Uterus (tissue), 4 donors: ENCODE measurements around the gene RNF215. TPM values are rescaled to one million over a fixed set of nuclear protein-coding genes. Genes with fewer than 3 reads are reported as not detected.

Source experiments
- DNase-seq, 2 donors: peaks; one replicate each; pipeline ENCODE4 v3.0.0-alpha.2; 2019 to 2020
- H3K27ac ChIP-seq, 2 donors: fragments of 200-600 bp; sonication (generic); 1 replicate in 1 of 2; 2 replicates in 1 of 2; pipeline ENCODE4 v1.5.1; 2016 to 2018
- H3K27me3 ChIP-seq, 2 donors: fragments of 200-600 bp; sonication (generic); one replicate each; pipeline ENCODE4 v1.5.1; 2018 to 2019; ENCODE audit warnings: control low read depth in 1 of 2
- H3K36me3 ChIP-seq, 2 donors: fragments of 200-600 bp; sonication (generic); one replicate each; pipeline ENCODE4 v1.5.1; 2019; ENCODE audit warnings: control low read depth in 1 of 2
- H3K4me1 ChIP-seq, 2 donors: fragments of 200-600 bp; sonication (generic); one replicate each; pipeline ENCODE4 v1.5.1; 2018 to 2019; ENCODE audit warnings: control low read depth in 1 of 2
- H3K4me3 ChIP-seq, 2 donors: fragments of 200-600 bp; sonication (generic); 1 replicate in 1 of 2; 2 replicates in 1 of 2; pipeline ENCODE4 v1.5.1; 2018 to 2019; ENCODE audit warnings: mild to moderate bottlenecking in 1 of 2
- H3K9me3 ChIP-seq, 2 donors: fragments of 200-600 bp; sonication (generic); one replicate each; pipeline ENCODE4 v1.5.1; 2019; ENCODE audit warnings: control low read depth in 1 of 2
- CTCF ChIP-seq, 4 experiments: fragments of 200-600 bp in 2 of 4; fragments of 450-650 bp in 2 of 4; sonication (generic) in 2 of 4; IDR thresholded peaks; one replicate each; pipeline ENCODE4 v1.5.1; 2016 to 2019; ENCODE audit warnings: antibody characterized with exemption in 4 of 4, mild to moderate bottlenecking in 2 of 4, moderate library complexity in 1 of 4
- POLR2A ChIP-seq, 2 donors: fragments of 450-650 bp; IDR thresholded peaks; one replicate each; pipeline ENCODE4 v1.6.1; 2016; ENCODE audit warnings: antibody characterized with exemption in 2 of 2, mild to moderate bottlenecking in 1 of 2, moderate library complexity in 1 of 2
- intact Hi-C: fragments of 100-400 bp; cut with DNase I; formaldehyde crosslinking; loops from one replicate; pipeline ENCODE4 v1.15.1; 2023; ENCODE audit warnings: low total_unique reads
- total RNA-seq, 4 donors: library from RNA; depleted of rRNA in 3 of 4; stranded (reverse); fragments of >200 nt in 3 of 4; gene quantifications; one replicate each; pipeline versions ENCODE4 v1.1.0 to v1.2.4, GENCODE V29; 2014 to 2023
- donor health status: DM: yes; HTN: yes; CAD: no.

Gene RNF215
- total RNA-seq, result 10 to 100 TPM in 3 of 4 donors, 1 to 10 TPM in 1; 8.2 to 25.9 (median 18.9) TPM

GRCh38 chr22:30386960-30387827, at the start of gene RNF215:
Gene RNF215, minus strand, starts transcription at chr22:30387411. Its CDS starts 98 bp downstream, at chr22:30387313.
- Histone ChIP-seq H3K27me3 (no peaks in the 10 kb centered on the region), H3K27ac (peak within 1 kb of the TSS; percentile 83 to 86), H3K4me1 (peaks cover 0 to 4% of the 10 kb centered on the region in 2 donors), H3K36me3 (no peaks in the 10 kb centered on the region), H3K4me3 (peak within 1 kb of the TSS; percentile 46 to 66), H3K9me3 (no peaks in the 10 kb centered on the region)
- intact Hi-C loops, result loop anchor here (5.0 kb wide), 2 partner anchors 100 to 125 kb away; partner anchors contain the start of gene CASTOR1
- TF ChIP-seq POLR2A (IDR thresholded peaks at IDR 0.05) (peak in 1 of 2 donors; percentile 37), CTCF (IDR thresholded peaks at IDR 0.05) (peak; percentile 95 to 97 (median 96))
- peak; percentile 77 to 89 for DNase-seq

- Histone ChIP-seq H3K9me3 (no peaks in the 10 kb centered on the region), H3K27ac (no peak overlapping the region), H3K4me3 (no peak overlapping the region), H3K27me3 (no peaks in the 10 kb centered on the region), H3K4me1 (no peaks in the 10 kb centered on the region), H3K36me3 (no peaks in the 10 kb centered on the region)
- DNase-seq, result no peak
- intact Hi-C loops, result no loop called here
- TF ChIP-seq POLR2A (IDR thresholded peaks at IDR 0.05) (no peak), CTCF (IDR thresholded peaks at IDR 0.05) (no peak)
Measured at GRCh38 chr22:30436196-30436595, 49.0 kb upstream of the RNF215 start.

DNA sequence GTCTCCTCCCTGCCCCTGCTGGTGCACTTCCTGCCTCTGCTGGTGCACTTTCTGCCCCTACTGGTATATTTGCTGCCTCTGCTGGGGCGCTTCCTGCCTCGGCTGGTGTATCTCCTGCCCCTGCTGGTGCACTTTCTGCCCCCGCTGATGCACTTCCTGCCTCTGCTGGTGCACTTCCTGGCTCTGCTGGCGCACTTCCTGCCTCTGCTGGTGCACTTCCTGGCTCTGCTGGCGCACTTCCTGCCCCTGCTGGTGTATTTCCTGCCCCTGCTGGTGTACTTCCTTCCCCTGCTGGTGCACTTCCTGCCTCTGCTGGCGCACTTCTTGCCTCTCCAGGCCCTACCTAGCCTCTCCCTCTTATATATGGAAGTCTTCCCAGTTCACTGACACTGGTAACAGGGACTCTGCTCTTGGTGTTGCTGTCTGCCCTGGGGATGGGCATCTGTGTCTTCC, 48.5 kb upstream of the RNF215 start:
- no peaks in the 10 kb centered on the region for H3K36me3 ChIP-seq
- TF ChIP-seq POLR2A (IDR thresholded peaks at IDR 0.05) (no peak), CTCF (IDR thresholded peaks at IDR 0.05) (no peak)
- no peaks in the 10 kb centered on the region for H3K27me3 ChIP-seq
- no peaks in the 10 kb centered on the region for H3K4me1 ChIP-seq
- DNase-seq, result peak; percentile 21 to 24
- H3K9me3 ChIP-seq, result no peaks in the 10 kb centered on the region
- H3K4me3 ChIP-seq, result no peak overlapping the region
- H3K27ac ChIP-seq, result no peak overlapping the region
- intact Hi-C loops, result no loop called here

GRCh38 chr22:30434843-30435242, 47.6 kb upstream of the RNF215 start:
- DNase-seq, result no peak
- no peaks in the 10 kb centered on the region for H3K27me3 ChIP-seq
- intact Hi-C loops, result no loop called here
- TF ChIP-seq CTCF (IDR thresholded peaks at IDR 0.05) (no peak), POLR2A (IDR thresholded peaks at IDR 0.05) (no peak)
- no peaks in the 10 kb centered on the region for H3K4me1 ChIP-seq
- H3K4me3 ChIP-seq, result no peak overlapping the region
- no peak overlapping the region for H3K27ac ChIP-seq
- no peaks in the 10 kb centered on the region for H3K36me3 ChIP-seq
- H3K9me3 ChIP-seq, result no peaks in the 10 kb centered on the region

GRCh38 chr22:30433773-30434172, 46.6 kb upstream of the RNF215 start:
- Histone ChIP-seq H3K4me1 (no peaks in the 10 kb centered on the region), H3K36me3 (no peaks in the 10 kb centered on the region), H3K9me3 (no peaks in the 10 kb centered on the region), H3K4me3 (no peak overlapping the region), H3K27ac (no peak overlapping the region), H3K27me3 (no peaks in the 10 kb centered on the region)
- intact Hi-C loops, result no loop called here
- no peak for DNase-seq
- TF ChIP-seq POLR2A (IDR thresholded peaks at IDR 0.05), result no peak
- TF ChIP-seq CTCF (IDR thresholded peaks at IDR 0.05), result no peak
